Gastrocnemius medialis (tissue), 4 donors: ENCODE measurements around the gene TPSG1.

Experiments used
- CTCF ChIP-seq, 5 experiments: fragments of 450-650 bp in 3 of 5; fragments of 200-600 bp in 2 of 5; sonication (generic) in 2 of 5; IDR thresholded peaks in 4 of 5; conservative IDR thresholded peaks in 1 of 5; 1 replicate in 4 of 5; 2 replicates in 1 of 5; pipeline ENCODE4 v1.5.1; 2016 to 2019; ENCODE audit warnings: antibody characterized with exemption in 5 of 5, mild to moderate bottlenecking in 3 of 5, moderate library complexity in 3 of 5
- POLR2A ChIP-seq, 2 donors: fragments of 450-650 bp; IDR thresholded peaks; one replicate each; pipeline ENCODE4 v1.6.1; 2017; ENCODE audit warnings: antibody characterized with exemption in 2 of 2, mild to moderate bottlenecking in 2 of 2, moderate library complexity in 2 of 2

GRCh38 chr16:1171854-1172428 is 53.1 kb downstream of the TPSG1 start:
- TF ChIP-seq CTCF (IDR thresholded peaks at IDR 0.05 in 4 of 5, conservative IDR thresholded peaks at IDR 0.05 in 1 of 5) (no peak), POLR2A (IDR thresholded peaks at IDR 0.05) (no peak)
